T-helper 2 cell treated with Interferon-gamma antibody and Interleukin-4, amounts not matched to agents 5 μg/mL and 100 μg/mL, for 36 hours (primary cell): ENCODE data around the gene HDAC11.

Source experiments
- DNase-seq: peaks from one replicate; pipeline ENCODE4 v3.0.0; 2021; ENCODE audit warnings: low spot score
- H3K27ac Mint-ChIP-seq: one replicate; pipeline ENCODE4 v1.8.0; 2021; ENCODE audit warnings: mild to moderate bottlenecking, mixed read lengths
- H3K27me3 Mint-ChIP-seq: one replicate; pipeline ENCODE4 v1.8.0; 2021; ENCODE audit warnings: low read depth, mixed read lengths
- H3K36me3 Mint-ChIP-seq: one replicate; pipeline ENCODE4 v1.8.0; 2021; ENCODE audit warnings: low read depth, mixed read lengths
- H3K4me1 Mint-ChIP-seq: one replicate; pipeline ENCODE4 v1.8.0; 2021; ENCODE audit warnings: low read depth, mixed read lengths
- H3K4me3 Mint-ChIP-seq: one replicate; pipeline ENCODE4 v1.8.0; 2022; ENCODE audit warnings: mild to moderate bottlenecking, moderate library complexity, mixed read lengths
- H3K9me3 Mint-ChIP-seq: one replicate; pipeline ENCODE4 v1.8.0; 2021; ENCODE audit warnings: mixed read lengths

Gene HDAC11

GRCh38 chr3:13526626-13526949, 46.5 kb downstream of the HDAC11 start:
- no peaks in the 10 kb centered on the region for H3K4me1 Mint-ChIP-seq
- no peaks in the 10 kb centered on the region for H3K27me3 Mint-ChIP-seq
- H3K36me3 Mint-ChIP-seq = no peaks in the 10 kb centered on the region
- DNase-seq = no peak
- no peaks in the 10 kb centered on the region for H3K9me3 Mint-ChIP-seq
- no peak overlapping the region for H3K27ac Mint-ChIP-seq
- H3K4me3 Mint-ChIP-seq = no peak overlapping the region

DNA sequence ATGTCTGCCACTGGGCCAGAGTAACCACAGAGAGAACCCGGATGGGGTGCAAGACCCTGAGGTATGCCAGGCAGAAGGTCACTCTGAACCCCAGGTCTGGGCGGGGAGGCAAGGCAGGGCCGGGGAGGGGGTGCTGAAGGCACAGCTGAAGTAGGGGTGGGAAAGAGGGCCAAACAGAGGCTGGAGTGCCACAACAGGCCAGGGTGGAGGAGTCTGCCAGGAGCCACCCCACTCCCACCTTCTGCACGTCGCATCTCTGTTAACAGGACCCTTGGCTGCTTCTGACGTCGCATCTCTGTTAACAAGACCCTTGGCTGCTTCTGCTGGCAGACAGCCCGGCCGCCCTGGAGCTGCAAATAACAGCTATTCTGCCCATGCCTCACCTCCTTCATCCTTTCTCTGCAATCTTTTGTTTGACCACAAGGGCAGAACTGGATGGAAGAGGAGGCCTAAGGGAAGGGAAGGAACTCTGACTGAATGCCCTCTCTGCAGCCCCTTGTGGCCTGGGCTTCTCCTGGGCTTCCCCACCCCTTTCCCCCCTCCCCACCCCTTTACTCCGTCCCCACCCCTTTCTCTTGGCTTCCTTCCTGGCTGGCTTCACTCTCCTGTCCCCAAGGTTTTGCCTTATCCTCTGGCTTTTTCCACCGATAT, 48.2 kb downstream of the HDAC11 start:
- Mint-ChIP-seq H3K4me3 (no peak overlapping the region), H3K4me1 (no peaks in the 10 kb centered on the region), H3K36me3 (no peaks in the 10 kb centered on the region), H3K9me3 (no peaks in the 10 kb centered on the region), H3K27ac (no peak overlapping the region), H3K27me3 (no peaks in the 10 kb centered on the region)
- DNase-seq = no peak

GRCh38 chr3:13529196-13530112, 49.3 kb downstream of the HDAC11 start:
- Mint-ChIP-seq H3K4me3 (no peak overlapping the region), H3K27ac (no peak overlapping the region), H3K36me3 (no peaks in the 10 kb centered on the region), H3K9me3 (no peaks in the 10 kb centered on the region), H3K27me3 (no peaks in the 10 kb centered on the region), H3K4me1 (no peaks in the 10 kb centered on the region)
- no peak for DNase-seq

GRCh38 chr3:13530241-13531009, 50.3 kb downstream of the HDAC11 start:
- Mint-ChIP-seq H3K4me1 (no peaks in the 10 kb centered on the region), H3K36me3 (no peaks in the 10 kb centered on the region), H3K27me3 (no peaks in the 10 kb centered on the region), H3K4me3 (no peak overlapping the region), H3K9me3 (no peaks in the 10 kb centered on the region), H3K27ac (no peak overlapping the region)
- no peak for DNase-seq

- Mint-ChIP-seq H3K4me3 (no peak overlapping the region), H3K36me3 (no peaks in the 10 kb centered on the region), H3K4me1 (peaks cover 5% of the 10 kb centered on the region), H3K9me3 (no peaks in the 10 kb centered on the region), H3K27ac (no peak overlapping the region), H3K27me3 (no peaks in the 10 kb centered on the region)
- DNase-seq = no peak
Observed at GRCh38 chr3:13532085-13532484, 52.0 kb downstream of the HDAC11 start.

DNA sequence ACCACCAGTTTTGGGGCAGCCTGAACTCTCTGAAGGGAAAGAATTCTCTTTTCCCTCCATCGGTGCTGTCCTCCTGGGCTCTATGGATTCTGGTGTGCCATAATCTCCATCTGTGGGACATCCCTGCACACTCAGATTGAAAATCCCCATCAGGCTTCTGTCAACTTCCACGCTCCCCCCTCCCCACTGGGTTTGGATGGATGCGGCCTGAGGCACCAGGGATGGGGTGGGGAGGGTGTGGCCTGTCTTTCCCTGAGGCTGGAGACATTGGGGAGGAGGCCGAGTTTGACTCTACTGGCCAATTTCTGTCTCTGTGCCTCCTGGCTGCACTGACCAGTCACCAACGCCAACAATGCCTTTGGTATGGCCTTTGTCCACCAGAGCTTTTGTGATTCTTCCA, 52.5 kb downstream of the HDAC11 start:
- no peak overlapping the region for H3K4me3 Mint-ChIP-seq
- no peak overlapping the region for H3K27ac Mint-ChIP-seq
- DNase-seq = no peak
- no peaks in the 10 kb centered on the region for H3K9me3 Mint-ChIP-seq
- H3K36me3 Mint-ChIP-seq = no peaks in the 10 kb centered on the region
- H3K27me3 Mint-ChIP-seq = no peaks in the 10 kb centered on the region
- H3K4me1 Mint-ChIP-seq = peaks cover 5% of the 10 kb centered on the region

- no peak for DNase-seq
- Mint-ChIP-seq H3K4me3 (no peak overlapping the region), H3K27me3 (no peaks in the 10 kb centered on the region), H3K9me3 (no peaks in the 10 kb centered on the region), H3K36me3 (no peaks in the 10 kb centered on the region), H3K4me1 (peaks cover 5% of the 10 kb centered on the region), H3K27ac (no peak overlapping the region)
Observed at GRCh38 chr3:13533885-13534301, 53.8 kb downstream of the HDAC11 start.

- H3K4me1 Mint-ChIP-seq = peaks cover 5% of the 10 kb centered on the region
- H3K4me3 Mint-ChIP-seq = no peak overlapping the region
- DNase-seq = no peak
- no peaks in the 10 kb centered on the region for H3K36me3 Mint-ChIP-seq
- H3K27me3 Mint-ChIP-seq = no peaks in the 10 kb centered on the region
- H3K27ac Mint-ChIP-seq = no peak overlapping the region
- H3K9me3 Mint-ChIP-seq = no peaks in the 10 kb centered on the region
Observed at GRCh38 chr3:13535526-13535875, 55.4 kb downstream of the HDAC11 start.

GRCh38 chr3:13535905-13536304, 55.8 kb downstream of the HDAC11 start:
- H3K9me3 Mint-ChIP-seq = no peaks in the 10 kb centered on the region
- no peaks in the 10 kb centered on the region for H3K27me3 Mint-ChIP-seq
- no peak overlapping the region for H3K4me3 Mint-ChIP-seq
- no peak overlapping the region for H3K27ac Mint-ChIP-seq
- H3K36me3 Mint-ChIP-seq = no peaks in the 10 kb centered on the region
- no peak for DNase-seq
- peaks cover 5% of the 10 kb centered on the region for H3K4me1 Mint-ChIP-seq

- H3K27me3 Mint-ChIP-seq = no peaks in the 10 kb centered on the region
- H3K4me3 Mint-ChIP-seq = peak overlapping the region; percentile 15
- H3K27ac Mint-ChIP-seq = no peak overlapping the region
- H3K4me1 Mint-ChIP-seq = peaks cover 5% of the 10 kb centered on the region
- no peak for DNase-seq
- H3K9me3 Mint-ChIP-seq = no peaks in the 10 kb centered on the region
- no peaks in the 10 kb centered on the region for H3K36me3 Mint-ChIP-seq
Observed at GRCh38 chr3:13536432-13536831, 56.3 kb downstream of the HDAC11 start.

GRCh38 chr3:13536832-13537231, 56.7 kb downstream of the HDAC11 start:
- H3K4me3 Mint-ChIP-seq = peak overlapping the region; percentile 15

DNA sequence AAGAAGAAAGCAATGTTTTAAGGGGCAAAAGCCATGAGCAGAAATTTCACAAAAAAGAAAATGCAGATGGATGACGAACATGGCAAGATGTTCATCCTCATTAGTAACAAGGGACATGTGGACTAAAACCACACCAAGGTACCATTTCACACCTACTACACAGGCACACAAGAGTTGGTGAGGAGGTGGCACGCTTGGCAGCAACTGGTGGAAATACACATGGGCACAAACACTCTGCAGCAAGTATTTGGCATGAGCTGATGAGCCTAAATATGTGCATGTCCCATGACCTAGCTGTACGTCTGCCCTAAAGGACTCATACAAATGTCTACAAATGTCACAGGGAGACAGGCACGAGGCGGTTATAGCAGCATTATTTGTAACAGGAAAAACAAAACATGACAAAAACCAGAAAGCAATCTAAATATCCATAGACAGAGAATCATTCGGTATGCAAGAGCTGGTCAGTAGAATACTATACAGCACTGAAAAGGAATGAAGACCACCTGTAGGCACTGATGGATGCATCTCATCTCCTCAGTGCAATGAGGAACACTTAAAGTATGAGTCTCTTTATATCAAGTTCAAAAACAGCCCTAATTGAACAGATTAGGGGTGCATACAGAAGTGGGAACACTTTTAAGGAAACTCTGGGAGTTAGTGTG, 57.3 kb downstream of the HDAC11 start:
- Mint-ChIP-seq H3K9me3 (no peaks in the 10 kb centered on the region), H3K27ac (no peak overlapping the region), H3K36me3 (no peaks in the 10 kb centered on the region), H3K4me1 (peaks cover 5% of the 10 kb centered on the region), H3K27me3 (no peaks in the 10 kb centered on the region), H3K4me3 (no peak overlapping the region)
- DNase-seq = no peak

More at GRCh38 chr3:13536832-13537231, 56.7 kb downstream of the HDAC11 start:
- no peaks in the 10 kb centered on the region for H3K36me3 Mint-ChIP-seq
- H3K27me3 Mint-ChIP-seq = no peaks in the 10 kb centered on the region
- no peak for DNase-seq
- peaks cover 5% of the 10 kb centered on the region for H3K4me1 Mint-ChIP-seq
- no peak overlapping the region for H3K27ac Mint-ChIP-seq
- no peaks in the 10 kb centered on the region for H3K9me3 Mint-ChIP-seq

DNA sequence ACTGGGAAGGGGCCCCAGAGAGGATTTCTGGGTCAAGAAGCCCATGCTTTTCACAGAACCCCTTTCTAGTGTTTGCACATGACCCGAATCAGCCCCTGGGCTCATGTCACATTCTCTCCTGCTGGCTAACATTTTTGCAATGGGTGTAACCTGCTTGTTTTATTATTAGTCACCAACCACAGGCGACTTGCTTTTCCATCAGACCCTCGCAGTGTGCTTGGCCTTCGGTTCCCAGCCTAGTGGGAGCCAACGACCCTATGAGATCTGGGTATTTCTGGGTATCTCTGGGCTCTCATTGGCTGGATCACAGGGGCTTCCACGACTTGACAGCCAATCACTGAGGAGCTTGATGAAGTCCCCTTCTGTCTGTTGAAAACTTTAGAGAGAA, 57.8 kb downstream of the HDAC11 start:
- no peaks in the 10 kb centered on the region for H3K27me3 Mint-ChIP-seq
- no peaks in the 10 kb centered on the region for H3K9me3 Mint-ChIP-seq
- DNase-seq = no peak
- H3K4me3 Mint-ChIP-seq = no peak overlapping the region
- no peak overlapping the region for H3K27ac Mint-ChIP-seq
- H3K4me1 Mint-ChIP-seq = peaks cover 5% of the 10 kb centered on the region
- no peaks in the 10 kb centered on the region for H3K36me3 Mint-ChIP-seq
